PC-9 (cell line): ENCODE data around the gene CYB561.

ENCODE experiments used
- EZH2 ChIP-seq: fragments of 200-600 bp; sonication (generic); IDR thresholded peaks from 2 replicates; pipeline ENCODE4 v1.8.0; 2017; ENCODE audit warnings: antibody characterized with exemption, low read depth
- TF ChIP-seq, protein P1 (sequence below): fragments of 200-600 bp; sonication (generic); conservative IDR thresholded peaks from 2 replicates; pipeline ENCODE4 v1.6.1; 2017; ENCODE audit warnings: mixed run types, antibody characterized with exemption, mild to moderate bottlenecking, moderate library complexity

DNA sequence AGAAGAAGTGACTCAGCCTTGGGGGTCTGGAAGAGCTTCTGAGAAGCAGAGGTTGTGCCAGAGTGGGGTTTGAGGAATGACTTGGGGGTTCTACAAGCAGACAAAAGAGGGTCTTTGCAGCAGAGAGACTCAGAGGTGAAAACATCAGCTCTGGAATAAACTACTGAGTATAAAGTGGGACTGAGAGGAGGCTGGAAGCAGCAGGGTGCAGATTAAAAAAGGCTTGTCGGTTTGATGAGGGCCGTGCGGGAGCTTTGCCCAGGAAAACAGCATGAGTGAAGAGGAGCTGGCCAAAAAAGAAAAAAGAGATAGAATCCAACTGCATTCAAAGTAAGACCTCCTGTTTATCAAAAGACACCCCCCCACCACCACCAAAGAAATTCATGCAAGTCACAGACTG, 17.7 kb upstream of the CYB561 start:
- TF ChIP-seq EZH2 = no peak
- TF ChIP-seq, protein P1, sequence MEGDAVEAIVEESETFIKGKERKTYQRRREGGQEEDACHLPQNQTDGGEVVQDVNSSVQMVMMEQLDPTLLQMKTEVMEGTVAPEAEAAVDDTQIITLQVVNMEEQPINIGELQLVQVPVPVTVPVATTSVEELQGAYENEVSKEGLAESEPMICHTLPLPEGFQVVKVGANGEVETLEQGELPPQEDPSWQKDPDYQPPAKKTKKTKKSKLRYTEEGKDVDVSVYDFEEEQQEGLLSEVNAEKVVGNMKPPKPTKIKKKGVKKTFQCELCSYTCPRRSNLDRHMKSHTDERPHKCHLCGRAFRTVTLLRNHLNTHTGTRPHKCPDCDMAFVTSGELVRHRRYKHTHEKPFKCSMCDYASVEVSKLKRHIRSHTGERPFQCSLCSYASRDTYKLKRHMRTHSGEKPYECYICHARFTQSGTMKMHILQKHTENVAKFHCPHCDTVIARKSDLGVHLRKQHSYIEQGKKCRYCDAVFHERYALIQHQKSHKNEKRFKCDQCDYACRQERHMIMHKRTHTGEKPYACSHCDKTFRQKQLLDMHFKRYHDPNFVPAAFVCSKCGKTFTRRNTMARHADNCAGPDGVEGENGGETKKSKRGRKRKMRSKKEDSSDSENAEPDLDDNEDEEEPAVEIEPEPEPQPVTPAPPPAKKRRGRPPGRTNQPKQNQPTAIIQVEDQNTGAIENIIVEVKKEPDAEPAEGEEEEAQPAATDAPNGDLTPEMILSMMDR = no peak
